ENCODE data around the gene GALNS.

DNA sequence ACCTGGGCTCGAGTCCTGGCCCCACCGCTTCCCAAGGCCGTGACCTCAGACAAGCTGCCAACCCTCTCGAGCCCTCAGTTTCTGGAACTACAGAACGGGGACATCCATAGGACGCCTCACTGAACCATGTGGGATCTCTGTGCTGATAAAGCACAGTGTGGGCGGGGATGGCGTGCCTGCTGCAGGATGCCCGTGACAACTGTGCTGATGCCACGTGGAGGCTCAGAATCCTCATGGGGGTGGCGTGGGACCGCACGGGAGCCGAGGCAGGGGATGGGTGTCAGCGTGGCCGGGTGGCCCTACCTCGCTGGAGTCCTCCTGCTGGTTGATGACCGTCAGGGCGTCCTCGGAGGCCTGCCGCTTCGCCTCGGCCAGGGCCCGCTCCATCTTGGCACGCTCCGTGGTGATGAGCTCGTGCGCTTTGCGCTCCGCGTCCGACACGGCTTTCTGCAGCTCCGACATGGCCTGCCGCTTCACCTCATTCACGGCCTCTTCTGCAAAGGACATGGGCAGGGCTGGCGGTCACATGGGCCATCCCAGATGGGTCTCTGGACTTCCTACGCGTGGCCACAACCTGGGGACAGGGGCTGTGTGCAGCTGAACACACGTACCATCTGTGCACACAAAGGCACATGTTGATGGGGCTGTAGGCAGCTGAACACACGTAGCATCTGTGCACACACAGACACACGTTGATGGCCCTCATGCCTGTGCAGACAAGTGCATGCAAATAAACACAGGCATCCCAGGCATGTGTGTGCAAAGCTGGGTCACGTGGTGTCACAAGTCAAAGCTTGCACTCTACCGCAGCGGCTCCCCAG is 22.4 kb upstream of the GALNS start:
- TF ChIP-seq, protein P1, sequence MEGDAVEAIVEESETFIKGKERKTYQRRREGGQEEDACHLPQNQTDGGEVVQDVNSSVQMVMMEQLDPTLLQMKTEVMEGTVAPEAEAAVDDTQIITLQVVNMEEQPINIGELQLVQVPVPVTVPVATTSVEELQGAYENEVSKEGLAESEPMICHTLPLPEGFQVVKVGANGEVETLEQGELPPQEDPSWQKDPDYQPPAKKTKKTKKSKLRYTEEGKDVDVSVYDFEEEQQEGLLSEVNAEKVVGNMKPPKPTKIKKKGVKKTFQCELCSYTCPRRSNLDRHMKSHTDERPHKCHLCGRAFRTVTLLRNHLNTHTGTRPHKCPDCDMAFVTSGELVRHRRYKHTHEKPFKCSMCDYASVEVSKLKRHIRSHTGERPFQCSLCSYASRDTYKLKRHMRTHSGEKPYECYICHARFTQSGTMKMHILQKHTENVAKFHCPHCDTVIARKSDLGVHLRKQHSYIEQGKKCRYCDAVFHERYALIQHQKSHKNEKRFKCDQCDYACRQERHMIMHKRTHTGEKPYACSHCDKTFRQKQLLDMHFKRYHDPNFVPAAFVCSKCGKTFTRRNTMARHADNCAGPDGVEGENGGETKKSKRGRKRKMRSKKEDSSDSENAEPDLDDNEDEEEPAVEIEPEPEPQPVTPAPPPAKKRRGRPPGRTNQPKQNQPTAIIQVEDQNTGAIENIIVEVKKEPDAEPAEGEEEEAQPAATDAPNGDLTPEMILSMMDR (IDR thresholded peaks at IDR 0.05): no peak
- TF ChIP-seq POLR2A (IDR thresholded peaks at IDR 0.05) (no peak), POLR2AphosphoS5 (IDR thresholded peaks at IDR 0.05) (no peak), EP300 (IDR thresholded peaks at IDR 0.05; ENCODE audit: low read depth) (no peak)
